ENCODE data around the gene CNFN.
A peak's percentile ranks its signal among the peaks of the same experiment; 100 is the strongest.

CNFN gene

GRCh38 chr19:42402376-42403116, 12.4 kb upstream of the CNFN start:
- TF ChIP-seq CTCF (IDR thresholded peaks at IDR 0.05; ENCODE audit: insufficient read depth, low read depth, low read length, missing control alignments): no peak
- H3K4me3 ChIP-seq (ENCODE audit: low read length): no peak overlapping the region

GRCh38 chr19:42401365-42402303, 11.5 kb upstream of the CNFN start:
- DNase-seq (ENCODE audit: low read depth): peak; percentile 77
- H3K4me3 ChIP-seq (ENCODE audit: low read length): peak overlapping the region; percentile 46
- TF ChIP-seq CTCF (IDR thresholded peaks at IDR 0.05; ENCODE audit: insufficient read depth, low read depth, low read length, missing control alignments): peak; percentile 78

More at GRCh38 chr19:42402376-42403116, 12.4 kb upstream of the CNFN start:
- no peak for DNase-seq (ENCODE audit: low read depth)

DNA sequence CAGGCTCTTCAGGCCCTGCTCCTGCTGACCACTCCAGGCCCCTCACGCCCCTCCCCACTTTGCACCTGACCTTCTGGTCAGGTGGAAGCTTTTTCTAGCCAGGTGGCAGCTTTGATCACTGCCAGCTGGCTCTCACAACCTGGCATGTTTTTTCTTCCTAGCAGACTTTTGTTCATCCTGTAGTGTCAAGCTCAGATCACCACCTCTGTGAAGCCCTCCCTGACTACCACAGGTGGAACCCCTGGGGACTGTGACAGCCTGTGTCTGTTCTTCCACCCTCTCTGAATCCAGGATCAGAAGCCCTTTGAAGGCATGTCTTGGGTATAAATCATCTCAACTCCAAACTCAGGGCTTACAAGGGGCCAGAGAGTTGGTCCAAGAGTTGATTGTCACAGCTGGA, 10.3 kb upstream of the CNFN start:
- DNase-seq (ENCODE audit: low read depth): no peak
- no peak overlapping the region for H3K4me3 ChIP-seq (ENCODE audit: low read length)
- TF ChIP-seq CTCF (IDR thresholded peaks at IDR 0.05; ENCODE audit: insufficient read depth, low read depth, low read length, missing control alignments): no peak

DNA sequence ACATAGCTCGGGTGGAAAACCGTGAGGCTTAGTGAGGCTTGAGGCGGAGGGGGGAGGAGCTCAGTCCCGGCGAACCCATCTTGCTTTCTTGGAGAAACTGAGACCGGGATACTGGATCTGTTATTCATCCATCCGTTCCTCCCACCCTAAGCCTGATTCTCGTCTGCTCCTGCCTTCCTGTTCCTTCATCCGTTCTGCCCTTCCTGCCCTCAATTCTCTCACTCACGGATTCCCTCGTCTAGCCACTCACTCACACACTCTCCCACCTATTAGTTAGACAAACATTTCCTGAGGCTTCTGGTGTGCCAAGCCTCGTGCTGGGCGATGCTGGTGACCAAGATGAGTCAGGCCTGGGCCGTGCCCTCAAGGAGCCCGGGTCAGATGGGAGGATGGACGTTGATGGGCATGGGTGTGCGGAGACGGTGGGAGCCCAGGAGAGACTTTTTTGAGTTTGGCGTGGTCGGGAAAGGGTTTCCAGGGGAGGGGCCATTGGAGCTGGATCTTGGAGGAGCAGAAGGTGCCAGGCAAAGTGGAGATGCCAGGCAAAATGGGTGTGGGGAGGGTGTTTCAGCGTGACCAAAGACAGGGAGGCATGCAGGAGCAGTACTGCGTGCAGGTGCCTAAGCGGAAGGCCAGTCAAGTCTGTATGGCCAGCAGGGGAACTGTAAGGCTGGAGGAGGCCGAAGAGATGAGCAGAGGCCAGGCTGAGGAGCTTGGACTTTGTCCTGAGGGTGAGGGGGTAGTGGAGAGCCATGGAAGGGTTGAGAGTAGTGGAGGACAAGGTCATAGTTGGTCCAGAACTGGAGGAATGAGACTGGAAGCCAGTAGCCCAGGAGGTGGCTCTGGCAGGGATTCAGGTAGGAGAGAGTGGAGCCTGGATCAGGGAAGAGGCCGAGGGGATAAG, 7.4 kb upstream of the CNFN start:
- TF ChIP-seq CTCF (IDR thresholded peaks at IDR 0.05; ENCODE audit: insufficient read depth, low read depth, low read length, missing control alignments): no peak
- no peak for DNase-seq (ENCODE audit: low read depth)
- peak overlapping the region; percentile 83 for H3K4me3 ChIP-seq (ENCODE audit: low read length)

GRCh38 chr19:42396381-42397262, 6.5 kb upstream of the CNFN start:
- peak; percentile 99 for DNase-seq (ENCODE audit: low read depth)
- H3K4me3 ChIP-seq (ENCODE audit: low read length): peak overlapping the region; percentile 83
- no peak for TF ChIP-seq CTCF (IDR thresholded peaks at IDR 0.05; ENCODE audit: insufficient read depth, low read depth, low read length, missing control alignments)

Measured in epithelial cell of esophagus (primary cell).